ENCODE results near the gene CPEB1. TPM values are rescaled to one million over a fixed set of nuclear protein-coding genes. Genes with fewer than 3 reads are reported as not detected.

The CPEB1 gene
- total RNA-seq, 1 donor from 2014 or later = 15.2 TPM

- no peak for DNase-seq
- Mint-ChIP-seq H3K36me3 (ENCODE audit: unreplicated experiment) (no peaks in the 10 kb centered on the region), H3K27me3 (ENCODE audit: unreplicated experiment) (peaks cover 5% of the 10 kb centered on the region), H3K27ac (ENCODE audit: unreplicated experiment) (peak overlapping the region; percentile 98), H3K4me1 (ENCODE audit: low read depth, unreplicated experiment) (peaks cover 37% of the 10 kb centered on the region), H3K4me3 (ENCODE audit: unreplicated experiment) (peak overlapping the region; percentile 71), H3K9me3 (ENCODE audit: unreplicated experiment) (peaks cover 9% of the 10 kb centered on the region)
- TF ChIP-seq, protein P1, sequence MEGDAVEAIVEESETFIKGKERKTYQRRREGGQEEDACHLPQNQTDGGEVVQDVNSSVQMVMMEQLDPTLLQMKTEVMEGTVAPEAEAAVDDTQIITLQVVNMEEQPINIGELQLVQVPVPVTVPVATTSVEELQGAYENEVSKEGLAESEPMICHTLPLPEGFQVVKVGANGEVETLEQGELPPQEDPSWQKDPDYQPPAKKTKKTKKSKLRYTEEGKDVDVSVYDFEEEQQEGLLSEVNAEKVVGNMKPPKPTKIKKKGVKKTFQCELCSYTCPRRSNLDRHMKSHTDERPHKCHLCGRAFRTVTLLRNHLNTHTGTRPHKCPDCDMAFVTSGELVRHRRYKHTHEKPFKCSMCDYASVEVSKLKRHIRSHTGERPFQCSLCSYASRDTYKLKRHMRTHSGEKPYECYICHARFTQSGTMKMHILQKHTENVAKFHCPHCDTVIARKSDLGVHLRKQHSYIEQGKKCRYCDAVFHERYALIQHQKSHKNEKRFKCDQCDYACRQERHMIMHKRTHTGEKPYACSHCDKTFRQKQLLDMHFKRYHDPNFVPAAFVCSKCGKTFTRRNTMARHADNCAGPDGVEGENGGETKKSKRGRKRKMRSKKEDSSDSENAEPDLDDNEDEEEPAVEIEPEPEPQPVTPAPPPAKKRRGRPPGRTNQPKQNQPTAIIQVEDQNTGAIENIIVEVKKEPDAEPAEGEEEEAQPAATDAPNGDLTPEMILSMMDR (IDR thresholded peaks at IDR 0.05; ENCODE audit: partially characterized antibody, unreplicated experiment) = no peak
Measured at GRCh38 chr15:82572311-82572710, 74.9 kb downstream of the CPEB1 start.

- no peaks in the 10 kb centered on the region for H3K36me3 Mint-ChIP-seq (ENCODE audit: unreplicated experiment)
- peak overlapping the region; percentile 98 for H3K27ac Mint-ChIP-seq (ENCODE audit: unreplicated experiment)
- peaks cover 5% of the 10 kb centered on the region for H3K27me3 Mint-ChIP-seq (ENCODE audit: unreplicated experiment)
- peaks cover 9% of the 10 kb centered on the region for H3K9me3 Mint-ChIP-seq (ENCODE audit: unreplicated experiment)
- peak; percentile 75 for DNase-seq
- peak overlapping the region; percentile 74 for H3K4me3 Mint-ChIP-seq (ENCODE audit: unreplicated experiment)
- TF ChIP-seq, protein P1 (IDR thresholded peaks at IDR 0.05; ENCODE audit: partially characterized antibody, unreplicated experiment) = no peak
- H3K4me1 Mint-ChIP-seq (ENCODE audit: low read depth, unreplicated experiment) = peaks cover 37% of the 10 kb centered on the region
Measured at GRCh38 chr15:82571722-82572222, 75.4 kb downstream of the CPEB1 start.

DNA sequence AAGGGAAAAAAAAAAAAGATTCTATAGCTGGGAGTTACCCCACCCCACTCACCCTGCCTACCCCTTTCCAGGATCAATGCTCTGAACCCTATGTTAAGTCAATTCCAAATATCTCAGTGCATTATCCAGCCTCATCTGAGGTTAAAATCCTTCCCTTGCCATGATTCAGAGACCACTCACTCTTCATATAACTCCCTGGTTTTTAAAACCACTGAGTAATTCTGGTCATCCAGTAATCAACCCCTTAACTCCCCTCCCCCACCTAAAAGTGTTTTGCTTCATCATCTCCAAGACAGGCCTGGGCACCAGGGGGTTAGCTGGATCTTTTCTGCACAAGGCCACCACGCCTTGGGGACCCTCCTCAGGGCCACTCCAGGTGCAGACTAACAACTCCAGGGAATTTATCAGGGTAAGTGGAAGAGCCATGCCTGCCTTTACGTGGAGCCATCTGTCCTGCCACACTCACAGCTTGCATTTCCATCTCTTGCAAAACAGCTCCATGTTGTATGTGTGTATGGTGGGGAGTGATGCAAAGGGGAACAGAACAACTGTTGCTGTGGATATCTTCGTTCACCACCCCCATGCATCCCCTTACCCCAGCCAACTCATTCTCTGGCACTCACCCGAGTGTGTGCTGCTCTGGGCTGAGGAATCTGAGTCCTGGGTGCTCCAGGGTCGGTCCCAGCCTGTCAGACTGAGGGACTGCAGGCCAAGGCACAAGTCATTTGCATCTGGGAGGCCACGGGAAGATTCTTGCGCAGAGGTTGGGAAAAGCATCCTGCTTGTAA is 76.2 kb downstream of the CPEB1 start:
- peaks cover 9% of the 10 kb centered on the region for H3K9me3 Mint-ChIP-seq (ENCODE audit: unreplicated experiment)
- TF ChIP-seq, protein P1 (IDR thresholded peaks at IDR 0.05; ENCODE audit: partially characterized antibody, unreplicated experiment) = no peak
- H3K27me3 Mint-ChIP-seq (ENCODE audit: unreplicated experiment) = peaks cover 5% of the 10 kb centered on the region
- peak overlapping the region; percentile 87 for H3K4me3 Mint-ChIP-seq (ENCODE audit: unreplicated experiment)
- peak; percentile 42 for DNase-seq
- peak overlapping the region; percentile 98 for H3K27ac Mint-ChIP-seq (ENCODE audit: unreplicated experiment)
- no peaks in the 10 kb centered on the region for H3K36me3 Mint-ChIP-seq (ENCODE audit: unreplicated experiment)
- peaks cover 37% of the 10 kb centered on the region for H3K4me1 Mint-ChIP-seq (ENCODE audit: low read depth, unreplicated experiment)

- Mint-ChIP-seq H3K4me3 (ENCODE audit: unreplicated experiment) (peak overlapping the region; percentile 65), H3K27me3 (ENCODE audit: unreplicated experiment) (peaks cover 5% of the 10 kb centered on the region), H3K4me1 (ENCODE audit: low read depth, unreplicated experiment) (peaks cover 31% of the 10 kb centered on the region), H3K36me3 (ENCODE audit: unreplicated experiment) (no peaks in the 10 kb centered on the region), H3K27ac (ENCODE audit: unreplicated experiment) (peak overlapping the region; percentile 57), H3K9me3 (ENCODE audit: unreplicated experiment) (peaks cover 9% of the 10 kb centered on the region)
- TF ChIP-seq, protein P1 (IDR thresholded peaks at IDR 0.05; ENCODE audit: partially characterized antibody, unreplicated experiment) = no peak
- no peak for DNase-seq
Measured at GRCh38 chr15:82569834-82570233, 77.3 kb downstream of the CPEB1 start.

DNA sequence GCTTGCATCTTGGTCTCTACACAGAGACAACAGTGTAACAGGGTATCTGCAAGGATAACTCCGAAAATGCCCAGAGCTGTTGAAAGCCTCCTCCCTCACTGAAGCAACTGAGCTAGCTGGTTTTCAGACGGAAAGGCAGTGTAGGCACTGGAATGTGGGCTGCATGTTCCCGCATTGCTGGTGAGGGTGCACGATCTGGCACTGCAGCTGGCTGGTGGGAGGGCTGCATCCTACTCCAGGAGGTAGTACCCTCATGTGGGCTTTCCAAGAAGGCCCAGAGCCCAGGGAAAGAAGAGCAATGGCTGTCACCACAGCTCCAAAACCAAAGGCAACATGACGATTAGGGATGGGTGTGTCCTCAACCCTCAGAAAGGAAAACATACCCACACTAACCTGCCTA is 78.2 kb downstream of the CPEB1 start:
- peaks cover 9% of the 10 kb centered on the region for H3K9me3 Mint-ChIP-seq (ENCODE audit: unreplicated experiment)
- no peak for DNase-seq

More for the DNA sequence above, 78.2 kb downstream of the CPEB1 start:
- TF ChIP-seq, protein P1 (IDR thresholded peaks at IDR 0.05; ENCODE audit: partially characterized antibody, unreplicated experiment) = no peak
- H3K36me3 Mint-ChIP-seq (ENCODE audit: unreplicated experiment) = no peaks in the 10 kb centered on the region
- peaks cover 5% of the 10 kb centered on the region for H3K27me3 Mint-ChIP-seq (ENCODE audit: unreplicated experiment)
- no peak overlapping the region for H3K27ac Mint-ChIP-seq (ENCODE audit: unreplicated experiment)
- no peak overlapping the region for H3K4me3 Mint-ChIP-seq (ENCODE audit: unreplicated experiment)
- H3K4me1 Mint-ChIP-seq (ENCODE audit: low read depth, unreplicated experiment) = peaks cover 31% of the 10 kb centered on the region
